Measurements from ENCODE around the gene SMAD7. TPM values are rescaled to one million over a fixed set of nuclear protein-coding genes. Genes with fewer than 3 reads are reported as not detected.

The SMAD7 gene
- total RNA-seq, 2 experiments from 2014 or later, result 17.4 to 18.1 TPM

DNA sequence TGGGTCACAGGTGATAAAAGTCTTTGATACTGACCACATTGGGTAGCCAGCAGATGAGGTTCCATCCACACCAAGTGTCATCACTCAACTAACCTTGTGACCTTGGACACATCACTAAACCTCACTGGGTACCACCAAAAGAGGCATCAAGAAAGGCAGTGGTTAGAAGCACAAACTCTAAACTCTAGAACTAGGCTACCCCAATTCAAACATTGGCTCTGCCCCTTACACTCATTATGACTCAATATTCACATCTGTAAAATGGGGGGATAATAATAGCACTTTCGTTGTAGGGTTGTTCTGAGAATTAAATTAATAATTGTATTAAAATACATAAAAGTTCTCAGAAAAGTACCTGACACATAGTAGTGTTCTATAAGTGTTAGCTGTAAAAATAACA is 15.8 kb upstream of the SMAD7 start:
- peaks cover 4% of the 10 kb centered on the region for H3K27me3 Mint-ChIP-seq
- H3K4me3 Mint-ChIP-seq, result no peak overlapping the region
- ATAC-seq (no peak), DNase-seq (no peak)
- ChIA-PET POLR2A (no interaction called here), CTCF (no interaction called here)
- no peak overlapping the region for H3K27ac Mint-ChIP-seq
- TF ChIP-seq, protein P1, sequence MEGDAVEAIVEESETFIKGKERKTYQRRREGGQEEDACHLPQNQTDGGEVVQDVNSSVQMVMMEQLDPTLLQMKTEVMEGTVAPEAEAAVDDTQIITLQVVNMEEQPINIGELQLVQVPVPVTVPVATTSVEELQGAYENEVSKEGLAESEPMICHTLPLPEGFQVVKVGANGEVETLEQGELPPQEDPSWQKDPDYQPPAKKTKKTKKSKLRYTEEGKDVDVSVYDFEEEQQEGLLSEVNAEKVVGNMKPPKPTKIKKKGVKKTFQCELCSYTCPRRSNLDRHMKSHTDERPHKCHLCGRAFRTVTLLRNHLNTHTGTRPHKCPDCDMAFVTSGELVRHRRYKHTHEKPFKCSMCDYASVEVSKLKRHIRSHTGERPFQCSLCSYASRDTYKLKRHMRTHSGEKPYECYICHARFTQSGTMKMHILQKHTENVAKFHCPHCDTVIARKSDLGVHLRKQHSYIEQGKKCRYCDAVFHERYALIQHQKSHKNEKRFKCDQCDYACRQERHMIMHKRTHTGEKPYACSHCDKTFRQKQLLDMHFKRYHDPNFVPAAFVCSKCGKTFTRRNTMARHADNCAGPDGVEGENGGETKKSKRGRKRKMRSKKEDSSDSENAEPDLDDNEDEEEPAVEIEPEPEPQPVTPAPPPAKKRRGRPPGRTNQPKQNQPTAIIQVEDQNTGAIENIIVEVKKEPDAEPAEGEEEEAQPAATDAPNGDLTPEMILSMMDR (IDR thresholded peaks at IDR 0.05), result no peak
- H3K36me3 Mint-ChIP-seq (ENCODE audit: low read depth), result no peaks in the 10 kb centered on the region
- H3K9me3 Mint-ChIP-seq, result no peaks in the 10 kb centered on the region
- intact Hi-C loops (cut with micrococcal nuclease), result loop anchor here (10.0 kb wide), 1 partner anchor 1052 kb away; no protein-coding TSS in a partner anchor
- peaks cover 13% of the 10 kb centered on the region for H3K4me1 Mint-ChIP-seq (ENCODE audit: low read depth)

DNA sequence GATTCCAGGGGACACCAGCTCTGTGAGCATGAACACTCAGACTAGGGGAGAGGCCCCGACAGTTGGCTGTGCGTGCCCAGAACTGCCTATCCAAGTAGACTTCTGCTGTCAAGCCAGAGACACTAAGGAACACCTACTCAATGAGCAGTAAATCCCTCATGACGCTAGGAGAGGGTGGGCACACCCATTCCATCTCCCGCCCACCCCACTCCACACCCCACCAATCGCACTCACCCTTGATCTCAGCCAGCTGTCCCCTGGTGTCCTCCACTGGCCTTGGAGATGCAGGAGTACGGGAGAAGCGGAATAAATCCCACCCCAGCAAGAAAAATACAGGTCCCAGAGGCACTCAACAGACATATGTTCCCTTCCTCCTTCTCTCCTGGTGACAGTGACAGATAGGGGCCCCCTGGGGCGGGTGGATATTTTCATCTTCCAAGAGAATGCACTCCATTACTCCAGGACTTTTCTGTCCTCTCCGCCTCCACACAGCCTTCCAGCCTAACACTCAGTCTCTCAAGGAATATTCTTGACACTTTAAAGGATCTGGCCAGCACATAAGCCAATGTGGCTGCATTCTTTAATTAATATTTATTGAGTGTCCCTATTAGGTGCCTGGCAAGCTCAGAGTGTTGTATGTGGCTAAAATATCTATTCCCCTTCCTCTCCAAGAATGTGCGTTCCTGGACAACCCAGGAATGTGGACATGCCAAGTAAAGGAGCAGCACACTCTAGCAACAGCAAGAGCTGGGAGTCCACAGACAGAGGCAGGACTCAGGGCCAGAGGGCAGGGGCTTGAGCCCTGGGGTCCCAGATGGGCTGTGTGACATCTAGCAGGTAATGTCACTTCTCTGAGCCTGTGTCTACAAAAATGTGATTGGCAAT is 13.1 kb upstream of the SMAD7 start:
- H3K27ac Mint-ChIP-seq, result no peak overlapping the region
- H3K36me3 Mint-ChIP-seq (ENCODE audit: low read depth), result no peaks in the 10 kb centered on the region
- no peaks in the 10 kb centered on the region for H3K9me3 Mint-ChIP-seq
- DNase-seq (no peak), ATAC-seq (peak; percentile 20)
- peaks cover 4% of the 10 kb centered on the region for H3K27me3 Mint-ChIP-seq
- TF ChIP-seq, protein P1 (IDR thresholded peaks at IDR 0.05), result no peak
- no peak overlapping the region for H3K4me3 Mint-ChIP-seq
- H3K4me1 Mint-ChIP-seq (ENCODE audit: low read depth), result peaks cover 13% of the 10 kb centered on the region
- POLR2A ChIA-PET, result no interaction called here
- intact Hi-C loops (cut with micrococcal nuclease), result loop anchor here (10.0 kb wide), 1 partner anchor 1049 kb away; no protein-coding TSS in a partner anchor
- CTCF ChIA-PET, result interaction anchor here (1.1 kb wide), 1 partner anchor 20 kb away, joined by 3 read pairs; no protein-coding TSS in a partner anchor

DNA sequence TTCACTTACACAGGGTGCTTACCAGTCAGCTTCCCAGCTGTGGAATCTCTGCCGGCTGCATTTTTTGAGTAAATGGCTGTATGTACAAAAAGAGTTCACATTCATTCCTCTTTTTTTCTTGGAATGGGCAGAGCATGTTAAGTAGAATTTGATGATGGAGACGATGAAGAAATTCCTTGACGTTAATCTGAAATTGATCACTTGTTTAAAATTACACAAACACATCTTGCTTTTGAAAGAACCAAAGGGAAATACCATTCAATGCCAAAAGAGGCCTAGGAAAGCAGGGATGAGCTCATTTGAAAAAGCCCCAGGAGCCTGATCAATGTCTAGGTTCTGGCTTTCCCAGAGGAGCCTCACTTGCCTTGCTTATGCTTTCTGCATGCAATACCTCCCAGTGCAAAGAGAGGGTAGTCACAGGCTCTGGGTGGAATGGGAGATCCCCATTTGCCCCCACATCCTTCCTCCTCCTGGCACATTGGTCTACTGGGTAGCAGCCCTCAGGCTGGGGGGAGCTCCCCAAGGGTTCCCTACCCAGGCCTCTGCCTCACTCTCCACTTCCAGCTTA is 12.3 kb upstream of the SMAD7 start:
- ChIA-PET POLR2A (no interaction called here), CTCF (interaction anchor here (1.1 kb wide), 1 partner anchor 21 kb away, joined by 3 read pairs; no protein-coding TSS in a partner anchor)
- peak; percentile 31 for DNase-seq
- Mint-ChIP-seq H3K27ac (no peak overlapping the region), H3K9me3 (no peaks in the 10 kb centered on the region), H3K4me1 (ENCODE audit: low read depth) (peaks cover 13% of the 10 kb centered on the region), H3K4me3 (no peak overlapping the region), H3K27me3 (peaks cover 4% of the 10 kb centered on the region), H3K36me3 (ENCODE audit: low read depth) (no peaks in the 10 kb centered on the region)
- TF ChIP-seq, protein P1 (IDR thresholded peaks at IDR 0.05), result no peak
- peak; percentile 91 for ATAC-seq
- intact Hi-C loops (cut with micrococcal nuclease), result loop anchor here (10.0 kb wide), 1 partner anchor 1048 kb away; no protein-coding TSS in a partner anchor

DNA sequence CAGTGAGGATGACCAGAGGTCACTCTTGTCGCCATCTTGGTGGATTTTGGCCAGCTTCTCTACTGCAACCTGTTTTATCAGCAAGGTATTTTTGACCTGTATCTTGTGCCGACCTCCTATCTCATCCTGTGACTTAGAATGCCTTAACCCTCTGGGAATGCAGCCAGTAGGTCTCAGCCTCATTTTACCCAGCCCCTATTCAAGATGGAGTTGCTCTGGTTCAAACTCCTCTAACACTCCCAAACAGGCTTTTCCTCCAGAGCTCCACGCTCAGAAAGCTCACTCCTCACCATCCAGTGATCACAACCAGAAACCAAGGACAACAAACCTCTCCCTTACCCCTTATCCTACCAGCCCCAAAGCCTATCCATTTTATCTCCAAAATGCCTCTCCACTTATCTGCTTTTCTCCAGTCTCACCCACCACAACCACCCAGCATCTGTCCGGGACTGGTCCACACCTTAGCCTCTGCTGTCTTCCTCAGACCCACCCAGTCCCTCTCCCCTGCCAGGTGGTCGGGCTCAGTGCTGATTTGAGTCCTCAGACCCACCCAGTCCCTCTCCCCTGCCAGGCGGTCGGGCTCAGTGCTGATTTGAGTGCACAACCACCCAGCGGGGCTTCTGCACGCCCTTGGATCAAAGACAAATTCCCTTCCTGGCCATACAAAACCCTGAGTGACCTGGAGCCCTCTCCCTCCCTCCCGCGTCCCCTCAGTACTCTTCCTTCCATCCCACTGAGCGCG is 11.7 kb upstream of the SMAD7 start:
- TF ChIP-seq, protein P1 (IDR thresholded peaks at IDR 0.05), result no peak
- H3K9me3 Mint-ChIP-seq, result no peaks in the 10 kb centered on the region
- peaks cover 4% of the 10 kb centered on the region for H3K27me3 Mint-ChIP-seq
- DNase-seq, result no peak
- peaks cover 13% of the 10 kb centered on the region for H3K4me1 Mint-ChIP-seq (ENCODE audit: low read depth)
- ChIA-PET CTCF (interaction anchor here (1.1 kb wide), 1 partner anchor 21 kb away, joined by 3 read pairs; no protein-coding TSS in a partner anchor), POLR2A (no interaction called here)
- no peak overlapping the region for H3K4me3 Mint-ChIP-seq
- intact Hi-C loops (cut with micrococcal nuclease), result loop anchor here (10.0 kb wide), 1 partner anchor 1048 kb away; no protein-coding TSS in a partner anchor
- H3K36me3 Mint-ChIP-seq (ENCODE audit: low read depth), result no peaks in the 10 kb centered on the region
- H3K27ac Mint-ChIP-seq, result peak overlapping the region; percentile 8
- ATAC-seq, result no peak

Measured in activated CD8-positive, alpha-beta T cell treated with anti-CD3 and anti-CD28 coated beads for 36 hours (primary cell).